IPS DF 19.7 (cell line): ENCODE data around the gene CERCAM.

Experiments
- DNase-seq: peaks from one replicate; pipeline ENCODE4 v3.0.0-alpha.2; 2013; ENCODE audit warnings: low read depth, low spot score

CERCAM gene

GRCh38 chr9:128456613-128457061 is 36.0 kb downstream of the CERCAM start:
- DNase-seq: no peak

- no peak for DNase-seq
Observed at GRCh38 chr9:128457207-128457606, 36.5 kb downstream of the CERCAM start.

- no peak for DNase-seq
Observed at GRCh38 chr9:128459011-128459410, 38.4 kb downstream of the CERCAM start.

- DNase-seq: no peak
Observed at GRCh38 chr9:128469070-128469469, 48.4 kb downstream of the CERCAM start.

GRCh38 chr9:128470560-128470959 is 49.9 kb downstream of the CERCAM start:
- no peak for DNase-seq

GRCh38 chr9:128473104-128473503 is 52.4 kb downstream of the CERCAM start:
- DNase-seq: no peak

- DNase-seq: no peak
Observed at GRCh38 chr9:128475867-128476266, 55.2 kb downstream of the CERCAM start.

GRCh38 chr9:128479262-128479661 is 58.6 kb downstream of the CERCAM start:
- DNase-seq: no peak

- no peak for DNase-seq
Observed at GRCh38 chr9:128481561-128481960, 60.9 kb downstream of the CERCAM start.

- no peak for DNase-seq
Observed at GRCh38 chr9:128482186-128482585, 61.5 kb downstream of the CERCAM start.

GRCh38 chr9:128484686-128485413 is 64.2 kb downstream of the CERCAM start:
- DNase-seq: no peak

- no peak for DNase-seq
Observed at GRCh38 chr9:128485414-128485855, 64.8 kb downstream of the CERCAM start.

- DNase-seq: no peak
Observed at GRCh38 chr9:128486201-128486600, 65.5 kb downstream of the CERCAM start.
